GM19438 (cell line): ENCODE results near the gene NUP58.
A peak's percentile ranks its signal among the peaks of the same experiment; 100 is the strongest.
"Not testable (repeated sequence)": the region's sequence is repeated elsewhere in the genome, so short reads cannot be mapped to it uniquely, and the experiment has no call there.

ENCODE experiments used
- ATAC-seq: cut with Tn5 transposase; IDR thresholded peaks from one replicate; pipeline ENCODE4 v1.9.1; 2021; ENCODE audit warnings: low read depth; ENCODE audit not compliant: unreplicated experiment

Gene NUP58

DNA sequence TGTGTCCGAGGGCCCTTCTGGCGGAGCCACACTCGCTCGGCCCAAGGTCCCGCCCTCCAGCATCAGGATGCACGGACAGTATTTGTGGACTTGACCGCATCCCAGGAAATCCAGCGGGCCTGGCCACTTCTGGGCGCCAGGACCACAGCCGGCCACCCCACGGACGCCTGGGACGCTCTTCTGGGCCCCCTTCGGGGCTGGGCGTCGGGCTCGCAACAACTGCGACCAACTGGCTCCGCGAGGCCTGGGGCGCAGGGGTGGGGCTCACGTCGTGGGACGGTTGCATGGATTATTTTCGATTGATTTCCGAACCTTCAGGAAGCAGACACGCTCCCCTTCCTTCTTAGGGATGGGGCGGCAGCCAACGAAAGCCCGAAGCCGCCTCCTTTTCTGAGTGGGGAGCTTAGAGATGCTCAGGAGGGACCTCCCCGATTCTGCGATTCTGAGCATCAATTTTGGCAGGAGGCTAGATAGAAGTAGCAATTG, 521 bp upstream of the NUP58 start:
- ATAC-seq: peak; percentile 8

- no peak for ATAC-seq
Measured at GRCh38 chr13:25302121-25302520, 696 bp downstream of the NUP58 start.

DNA sequence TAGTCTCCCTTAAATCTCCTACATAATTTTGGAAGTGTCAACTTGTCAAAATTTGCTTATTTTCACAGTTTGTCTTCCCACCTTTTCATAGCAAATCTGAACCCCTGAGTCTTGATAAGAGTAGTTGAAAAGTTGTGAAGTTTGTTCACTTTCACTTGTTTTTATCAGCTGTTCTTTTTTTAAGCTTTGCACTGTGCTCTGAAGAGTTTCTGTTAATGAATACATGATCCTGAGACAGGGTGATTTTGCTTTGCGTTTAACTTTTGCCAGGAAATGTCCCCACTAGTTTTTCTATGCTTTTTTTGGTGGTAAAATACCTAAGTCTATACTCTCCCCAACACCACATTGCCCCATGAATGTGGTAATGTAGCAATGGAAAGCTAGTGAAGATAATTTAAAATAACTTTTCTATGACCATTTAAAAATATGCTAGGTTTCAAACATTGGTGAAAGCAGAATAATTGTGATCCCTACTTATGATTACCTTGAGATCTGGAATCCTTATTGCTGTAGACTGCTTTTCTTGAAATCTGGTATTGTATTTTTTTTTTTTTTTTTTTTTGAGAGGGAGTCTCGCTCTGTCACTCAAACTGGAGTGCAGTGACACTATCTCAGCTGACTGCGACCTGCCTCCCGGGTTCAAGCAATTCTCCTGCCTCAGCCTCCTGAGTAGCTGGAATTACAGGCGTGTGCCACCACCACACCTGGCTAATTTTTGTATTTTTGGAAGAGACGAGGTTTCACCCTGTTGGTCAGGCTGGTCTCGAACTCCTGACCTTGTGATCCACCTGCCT, 5.4 kb downstream of the NUP58 start:
- no peak for ATAC-seq

GRCh38 chr13:25310891-25311290, 9.5 kb downstream of the NUP58 start:
- no peak for ATAC-seq

DNA sequence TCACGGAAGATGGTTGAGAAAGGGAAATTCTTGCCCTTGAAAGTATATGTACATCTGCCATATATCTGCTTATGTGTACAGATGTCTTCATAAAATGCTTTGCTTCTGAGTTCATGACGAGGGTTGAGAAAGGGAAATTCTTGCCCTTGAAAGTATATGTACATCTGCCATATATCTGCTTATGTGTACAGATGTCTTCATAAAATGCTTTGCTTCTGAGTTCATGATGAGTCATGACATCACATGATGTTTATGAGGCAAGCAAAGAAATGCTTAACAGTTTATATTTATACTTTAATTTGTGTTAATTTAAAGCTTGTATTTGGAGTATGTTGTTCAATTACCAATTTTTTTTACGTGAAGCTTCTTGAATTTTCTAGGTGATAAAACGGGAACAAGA, 17.5 kb downstream of the NUP58 start:
- not testable (repeated sequence) for ATAC-seq

- ATAC-seq: no peak
Measured at GRCh38 chr13:25319771-25320170, 18.3 kb downstream of the NUP58 start.

DNA sequence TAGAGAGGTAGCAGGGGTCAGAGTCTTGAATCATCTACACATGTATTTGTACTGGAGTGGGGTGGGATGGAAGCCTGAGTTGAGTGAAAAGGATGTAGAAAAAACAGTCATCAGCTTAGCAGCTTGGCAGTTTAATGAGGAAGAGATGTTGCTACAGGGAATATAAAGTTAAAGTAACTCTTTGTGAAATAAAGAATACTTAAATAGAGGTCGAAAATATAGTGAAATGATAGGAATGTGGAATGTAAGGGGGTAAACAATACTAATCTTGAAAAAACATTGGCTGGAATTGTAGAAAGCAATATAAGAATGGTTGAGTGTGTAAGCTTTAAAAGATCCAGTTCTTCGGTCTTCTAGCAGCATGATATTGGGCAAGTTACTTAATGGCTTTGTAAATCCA, 22.7 kb downstream of the NUP58 start:
- no peak for ATAC-seq

DNA sequence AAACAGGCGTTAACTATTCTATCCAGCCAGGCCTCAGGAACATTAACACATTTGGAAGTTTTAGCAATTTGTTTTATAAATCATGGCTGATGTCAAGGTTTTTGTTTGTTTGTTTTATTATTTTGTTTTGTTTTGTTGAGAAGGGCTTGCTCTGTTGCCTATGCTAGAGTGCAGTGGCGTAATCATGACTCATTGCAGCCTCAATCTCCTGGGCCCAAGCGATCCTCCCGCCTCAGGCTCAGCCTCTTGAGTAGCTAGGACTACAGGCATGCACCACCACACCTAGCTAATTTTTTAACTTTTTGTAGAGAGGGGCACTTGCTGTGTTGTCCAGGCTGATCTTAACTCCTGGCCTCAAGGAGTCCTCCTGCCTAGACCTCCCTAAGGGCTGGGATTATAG, 28.3 kb downstream of the NUP58 start:
- no peak for ATAC-seq

DNA sequence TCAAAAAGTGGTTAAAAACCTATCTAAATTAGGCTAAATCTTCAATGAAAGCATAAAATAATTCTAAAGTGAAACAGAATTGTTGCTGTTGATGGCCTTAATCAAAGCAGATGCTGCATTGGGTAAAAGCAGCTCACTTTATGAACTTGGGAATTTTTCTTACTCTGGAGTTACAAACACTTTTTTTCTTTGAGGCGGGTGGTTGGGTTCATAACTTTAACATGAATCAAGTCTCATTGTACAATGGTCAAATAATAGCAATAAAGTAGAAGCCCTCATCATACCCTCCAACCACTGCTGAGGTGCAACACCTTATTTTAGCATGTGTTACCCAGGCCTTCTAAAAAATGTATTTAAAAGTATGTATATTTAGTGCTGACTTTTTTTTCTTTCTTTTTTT, 29.1 kb downstream of the NUP58 start:
- no peak for ATAC-seq

- ATAC-seq: no peak
Measured at GRCh38 chr13:25335856-25336255, 34.4 kb downstream of the NUP58 start.

GRCh38 chr13:25345576-25345975, 44.2 kb downstream of the NUP58 start:
- no peak for ATAC-seq

- no peak for ATAC-seq
Measured at GRCh38 chr13:25347151-25347550, 45.7 kb downstream of the NUP58 start.

- ATAC-seq: no peak
Measured at GRCh38 chr13:25351404-25351803, 50.0 kb downstream of the NUP58 start.

DNA sequence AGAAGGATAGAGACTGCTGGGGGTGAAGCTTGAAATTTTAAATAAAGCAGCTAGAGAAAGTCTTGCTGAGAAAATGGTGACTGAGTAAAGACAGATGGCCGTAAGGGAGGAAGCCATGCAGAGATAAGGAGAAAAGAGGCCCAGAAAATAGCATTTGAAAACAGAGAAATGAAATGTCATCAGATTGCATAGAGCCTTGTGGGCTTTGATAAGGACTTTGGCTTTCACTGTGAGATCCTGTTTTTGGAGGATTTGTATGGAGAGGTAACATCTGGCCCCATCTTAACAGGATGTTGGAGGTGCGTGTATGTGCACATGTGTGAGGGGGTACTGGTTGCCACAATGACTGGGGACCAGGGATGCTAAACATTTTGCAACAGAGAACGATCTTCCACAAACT, 50.8 kb downstream of the NUP58 start:
- ATAC-seq: no peak

DNA sequence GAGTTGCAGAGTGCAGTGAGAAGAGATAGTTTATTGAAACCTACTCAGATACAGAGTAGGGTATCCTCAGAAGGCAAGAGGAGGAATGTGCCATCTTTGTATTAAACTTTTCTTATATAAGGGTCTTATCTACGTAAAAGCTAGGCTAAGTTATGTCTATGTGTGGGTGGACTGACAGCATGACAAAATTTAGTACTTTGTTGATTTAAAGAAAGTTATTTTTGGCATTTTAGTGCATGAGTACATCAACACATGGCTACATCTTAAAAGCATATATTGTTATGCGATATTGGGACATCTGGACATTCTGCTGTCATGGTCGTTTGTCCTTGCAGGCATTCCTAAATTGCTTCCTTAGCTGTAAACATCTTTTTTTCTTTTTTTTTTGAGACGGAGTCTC, 51.4 kb downstream of the NUP58 start:
- ATAC-seq: no peak

DNA sequence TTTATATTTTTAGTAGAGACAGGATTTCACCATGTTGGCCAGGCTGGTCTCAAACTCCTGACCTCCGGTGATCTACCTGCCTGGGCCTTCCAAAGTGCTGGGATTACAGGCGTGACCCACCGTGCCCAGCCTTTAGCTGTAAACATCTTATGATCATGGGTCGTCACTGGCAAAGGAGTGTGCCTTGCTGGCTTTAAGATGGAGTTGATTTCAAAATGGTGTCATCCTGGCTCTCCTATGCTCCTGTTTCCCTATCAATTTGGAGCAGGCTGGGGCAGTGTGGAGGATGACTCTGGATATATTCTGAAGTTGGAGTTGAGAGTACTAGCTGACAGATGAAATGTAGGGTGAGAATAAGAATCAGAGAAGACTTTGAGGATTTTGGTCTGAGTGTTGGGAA, 51.9 kb downstream of the NUP58 start:
- ATAC-seq: no peak

- no peak for ATAC-seq
Measured at GRCh38 chr13:25354377-25354776, 53.0 kb downstream of the NUP58 start.

- ATAC-seq: not testable (repeated sequence)
Measured at GRCh38 chr13:25360443-25360842, 59.0 kb downstream of the NUP58 start.

- no peak for ATAC-seq
Measured at GRCh38 chr13:25365720-25366235, 64.4 kb downstream of the NUP58 start.

DNA sequence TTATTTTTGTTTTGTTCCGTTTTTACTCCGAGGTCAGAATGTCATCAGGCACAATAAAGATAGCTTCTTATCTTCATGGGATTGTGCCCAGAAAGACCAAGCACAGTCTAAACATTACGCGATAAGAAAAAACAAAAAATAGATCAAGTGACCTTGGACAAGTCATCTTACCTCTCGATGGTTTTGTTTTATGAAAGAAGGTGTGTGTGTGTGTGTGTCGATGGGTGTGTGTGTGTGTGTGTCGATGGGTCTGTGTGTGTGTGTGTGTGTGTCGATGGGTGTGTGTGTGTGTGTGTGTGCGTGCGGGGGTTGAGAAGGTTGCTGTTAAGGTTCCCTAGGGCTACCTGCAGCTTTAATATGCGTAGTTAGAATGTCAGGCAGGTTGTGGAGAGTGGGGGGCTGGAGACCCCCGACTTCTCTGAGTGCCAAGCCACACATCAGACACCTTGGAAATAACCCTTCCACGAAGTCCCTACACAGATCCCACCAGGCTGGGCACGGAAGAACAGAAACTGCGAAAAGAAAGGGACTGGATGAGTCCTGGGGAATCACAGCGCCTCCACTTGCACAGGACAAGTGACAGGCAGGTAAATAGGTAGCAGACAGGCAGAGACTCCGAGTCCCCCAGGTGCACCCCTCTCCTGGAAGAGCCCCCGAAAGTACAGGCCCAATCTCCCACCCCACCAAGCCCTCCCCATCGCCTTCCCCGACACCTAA, 69.9 kb downstream of the NUP58 start:
- ATAC-seq: no peak

DNA sequence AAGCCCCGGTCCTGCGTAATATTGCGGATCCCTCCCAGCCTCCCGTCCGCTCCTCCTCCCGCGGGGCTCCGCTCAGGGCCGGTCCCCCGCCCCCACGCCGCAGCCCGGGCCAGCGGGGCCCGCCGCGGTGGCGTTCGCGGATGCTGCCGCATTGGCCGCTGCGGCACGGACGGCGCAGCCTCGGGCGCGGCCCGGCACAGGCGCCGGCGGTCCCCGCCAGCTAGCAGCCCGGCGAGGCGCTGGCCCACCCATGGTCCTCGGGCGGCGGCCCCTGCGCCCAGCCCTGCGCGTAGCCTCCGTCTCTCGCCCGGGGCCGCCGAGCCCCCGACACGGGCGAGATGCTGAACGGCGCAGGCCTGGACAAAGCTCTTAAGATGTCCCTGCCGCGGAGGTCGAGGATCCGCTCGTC, 70.5 kb downstream of the NUP58 start, which contains the start of gene ATP8A2:
TSS of gene ATP8A2 (plus strand) at position 100 of the 409 bp plus-strand sequence. CDS start at position 339, 239 bp downstream.
- no peak for ATAC-seq
